Non-pigmented ciliary epithelial cell (primary cell): ENCODE data around the gene SPRED3.

Experiments used
- DNase-seq: peaks from one replicate; pipeline ENCODE4 v3.0.0-alpha.2; 2010; ENCODE audit warnings: low read depth

The SPRED3 gene

DNA sequence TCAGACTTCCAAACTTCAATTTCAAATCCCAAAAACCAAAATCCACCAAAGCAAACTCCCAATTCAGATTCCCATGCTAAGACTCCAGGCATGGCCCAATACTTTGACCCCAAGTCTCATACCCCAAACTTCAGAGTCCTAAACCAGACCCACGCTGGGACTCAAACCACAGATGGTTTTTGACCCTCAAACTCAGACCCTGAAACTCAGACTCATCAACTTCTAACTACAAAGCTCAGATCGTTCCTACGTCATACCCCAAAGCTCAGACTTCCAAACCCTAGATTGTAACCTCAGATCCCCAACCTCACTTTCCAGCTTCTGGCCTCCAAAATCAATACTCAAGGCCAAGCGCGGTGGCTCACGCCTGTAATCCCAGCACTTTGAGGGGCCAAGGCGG is 56.9 kb downstream of the SPRED3 start:
- DNase-seq, result no peak

DNA sequence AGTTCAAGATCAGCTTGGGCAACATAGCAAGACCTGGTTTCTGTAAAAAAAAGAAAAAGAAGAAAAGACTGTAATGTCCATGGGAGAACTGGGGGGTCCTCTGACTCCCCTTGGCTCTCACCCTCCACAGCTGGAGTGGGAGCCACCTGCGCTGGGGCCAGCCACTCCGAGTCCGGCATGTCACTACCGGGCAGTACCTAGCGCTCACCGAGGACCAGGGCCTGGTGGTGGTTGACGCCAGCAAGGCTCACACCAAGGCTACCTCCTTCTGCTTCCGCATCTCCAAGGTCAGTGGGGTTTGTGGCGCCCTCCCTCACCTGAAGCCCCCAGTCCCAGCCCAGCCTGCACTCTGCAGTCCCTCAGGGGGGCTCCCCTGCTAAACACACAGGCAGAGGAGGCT is 59.7 kb downstream of the SPRED3 start:
- DNase-seq, result no peak
